ENCODE data around the gene AP3S2. TPM values are rescaled to one million over a fixed set of nuclear protein-coding genes. Genes with fewer than 3 reads are reported as not detected.
A peak's percentile ranks its signal among the peaks of the same experiment; 100 is the strongest.

The AP3S2 gene
- total and polyA plus RNA-seq, 2 of the 13 experiments (the other 11 are each of a cell fraction or from before 2014, with no cell fraction given) = 17.6 to 44.4 TPM

DNA sequence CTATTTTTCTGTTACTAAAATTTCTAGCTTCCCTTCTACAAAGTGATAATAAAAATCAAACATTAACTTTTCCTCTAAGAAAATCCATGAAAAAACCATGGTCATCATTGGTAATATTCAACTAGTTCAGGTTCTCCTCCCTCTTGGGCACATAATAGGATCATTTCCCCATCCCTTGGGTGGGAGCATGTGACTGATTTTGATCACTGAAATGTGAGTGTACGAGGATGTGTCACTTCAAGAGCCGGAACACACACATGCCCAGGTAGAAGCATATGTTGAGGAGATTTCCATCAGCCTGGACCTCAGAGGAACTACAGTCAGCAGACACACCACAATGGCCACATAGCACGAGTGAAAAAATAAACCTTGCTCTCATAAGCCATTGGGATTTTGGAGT lies 36.1 kb downstream of the AP3S2 start (continued):
- TF ChIP-seq ZBTB37 (CRISPR knock-in tag; IDR thresholded peaks at IDR 0.05) (no peak), ETV5 (CRISPR knock-in tag; IDR thresholded peaks at IDR 0.05; ENCODE audit: borderline replicate concordance) (peak; percentile 53; the same call in 1 of the 2 replicates), BRCA1 (CRISPR knock-in tag; IDR thresholded peaks at IDR 0.05) (no peak), SRSF1 (optimal IDR thresholded peaks at IDR 0.05; ENCODE audit: low read depth, low read length) (no peak), SNAPC4 (CRISPR knock-in tag; IDR thresholded peaks at IDR 0.05) (no peak), NBN (conservative IDR thresholded peaks at IDR 0.05) (no peak), RBM39 (IDR thresholded peaks at IDR 0.05; ENCODE audit: low read depth, low read length, poor library complexity, severe bottlenecking) (no peak), CERS6 (CRISPR knock-in tag; IDR thresholded peaks at IDR 0.05) (no peak), TFAP4 (IDR thresholded peaks at IDR 0.05; ENCODE audit: borderline replicate concordance, low read depth) (no peak), ZBTB8A (CRISPR knock-in tag; IDR thresholded peaks at IDR 0.05; ENCODE audit: borderline replicate concordance, low read depth) (no peak), ZSCAN22 (CRISPR knock-in tag; IDR thresholded peaks at IDR 0.05) (no peak), CREBL2 (CRISPR knock-in tag; IDR thresholded peaks at IDR 0.05; ENCODE audit: borderline replicate concordance) (no peak), PHF21A (CRISPR knock-in tag; IDR thresholded peaks at IDR 0.05) (no peak), PPARG (CRISPR knock-in tag; conservative IDR thresholded peaks at IDR 0.05) (peak; percentile 53; the same call in 1 of the 2 replicates), ZSCAN12 (CRISPR knock-in tag; IDR thresholded peaks at IDR 0.05) (no peak), HMGXB4 (CRISPR knock-in tag; IDR thresholded peaks at IDR 0.05; ENCODE audit: borderline replicate concordance in 1 of 2, low read depth in 1 of 2) (no peak; a peak in 1 of 4 replicates), KLF16 (CRISPR knock-in tag; IDR thresholded peaks at IDR 0.05) (no peak), ZBTB20 (CRISPR knock-in tag; IDR thresholded peaks at IDR 0.05; ENCODE audit: borderline replicate concordance, low read depth) (no peak), CBX1 (IDR thresholded peaks at IDR 0.05; ENCODE audit: low read depth) (no peak), ZFY (CRISPR knock-in tag; IDR thresholded peaks at IDR 0.05) (no peak)

All from HepG2 (cell line).